Osteoblast (primary cell): ENCODE results near the gene MYEOV. TPM values are rescaled to one million over a fixed set of nuclear protein-coding genes. Genes with fewer than 3 reads are reported as not detected.

Source experiments
- DNase-seq: peaks from one replicate; pipeline ENCODE4 v3.0.0; 2011; ENCODE audit warnings: low spot score, mixed read lengths; ENCODE audit not compliant: insufficient read length; ENCODE audit errors: missing footprints
- H2AFZ ChIP-seq: 2 replicates; pipeline ENCODE4 v1.6.0; 2011; ENCODE audit warnings: mild to moderate bottlenecking, low read length
- H3K27ac ChIP-seq: 2 replicates; pipeline ENCODE4 v1.5.1; 2011; ENCODE audit warnings: mild to moderate bottlenecking, low read depth, low read length, moderate library complexity
- H3K27me3 ChIP-seq: 2 replicates; pipeline ENCODE4 v1.6.0; 2012; ENCODE audit warnings: mild to moderate bottlenecking, control low read depth, inconsistent platforms, low read length, moderate library complexity; ENCODE audit not compliant: insufficient read depth
- H3K36me3 ChIP-seq: 2 replicates; pipeline ENCODE4 v1.5.1; 2011; ENCODE audit warnings: mild to moderate bottlenecking, low read length, control low read depth, moderate library complexity; ENCODE audit not compliant: insufficient read depth
- H3K4me1 ChIP-seq: 2 replicates; pipeline ENCODE4 v1.5.1; 2011; ENCODE audit warnings: mild to moderate bottlenecking, low read length, control low read depth, moderate library complexity; ENCODE audit not compliant: insufficient read depth
- H3K4me2 ChIP-seq: 2 replicates; pipeline ENCODE4 v1.6.0; 2011; ENCODE audit warnings: mild to moderate bottlenecking, low read length; ENCODE audit not compliant: insufficient read depth
- H3K4me3 ChIP-seq: fragments of 200-600 bp; sonication (generic); 3 replicates; pipeline ENCODE4 v1.5.1; 2012; ENCODE audit warnings: mild to moderate bottlenecking, low read length, inconsistent platforms; ENCODE audit not compliant: insufficient read depth
- H3K79me2 ChIP-seq: 2 replicates; pipeline ENCODE4 v1.6.0; 2012; ENCODE audit warnings: mild to moderate bottlenecking, low read length, control low read depth, inconsistent platforms; ENCODE audit not compliant: insufficient read depth
- H3K9me3 ChIP-seq: 2 replicates; pipeline ENCODE4 v1.5.1; 2011; ENCODE audit warnings: low read depth, low read length, control low read depth
- H4K20me1 ChIP-seq: 2 replicates; pipeline ENCODE4 v1.6.0; 2012; ENCODE audit warnings: mild to moderate bottlenecking, low read length, control low read depth; ENCODE audit not compliant: insufficient read depth
- total RNA-seq: library from RNA; depleted of rRNA; stranded (reverse); fragments of >200 nt; gene quantifications from 2 replicates; pipeline ENCODE4 v1.2.3, GENCODE V29; 2012
- TF ChIP-seq, protein P1 (sequence below): IDR thresholded peaks from 2 replicates; pipeline ENCODE4 v1.5.1; 2011; ENCODE audit warnings: mild to moderate bottlenecking, low read depth, low read length, moderate library complexity; ENCODE audit errors: extremely low read depth

Gene MYEOV
- total RNA-seq, 1 donor, result 1.4 TPM

- Histone ChIP-seq H3K4me2 (no peak overlapping the region), H3K9me3 (no peaks in the 10 kb centered on the region), H3K27ac (no peak overlapping the region), H4K20me1 (no peaks in the 10 kb centered on the region), H3K4me1 (peaks cover 8% of the 10 kb centered on the region), H3K27me3 (no peaks in the 10 kb centered on the region), H3K4me3 (no peak overlapping the region), H3K79me2 (peaks cover 12% of the 10 kb centered on the region), H2AFZ (no peak overlapping the region), H3K36me3 (no peaks in the 10 kb centered on the region)
- DNase-seq, result no peak
- TF ChIP-seq, protein P1, sequence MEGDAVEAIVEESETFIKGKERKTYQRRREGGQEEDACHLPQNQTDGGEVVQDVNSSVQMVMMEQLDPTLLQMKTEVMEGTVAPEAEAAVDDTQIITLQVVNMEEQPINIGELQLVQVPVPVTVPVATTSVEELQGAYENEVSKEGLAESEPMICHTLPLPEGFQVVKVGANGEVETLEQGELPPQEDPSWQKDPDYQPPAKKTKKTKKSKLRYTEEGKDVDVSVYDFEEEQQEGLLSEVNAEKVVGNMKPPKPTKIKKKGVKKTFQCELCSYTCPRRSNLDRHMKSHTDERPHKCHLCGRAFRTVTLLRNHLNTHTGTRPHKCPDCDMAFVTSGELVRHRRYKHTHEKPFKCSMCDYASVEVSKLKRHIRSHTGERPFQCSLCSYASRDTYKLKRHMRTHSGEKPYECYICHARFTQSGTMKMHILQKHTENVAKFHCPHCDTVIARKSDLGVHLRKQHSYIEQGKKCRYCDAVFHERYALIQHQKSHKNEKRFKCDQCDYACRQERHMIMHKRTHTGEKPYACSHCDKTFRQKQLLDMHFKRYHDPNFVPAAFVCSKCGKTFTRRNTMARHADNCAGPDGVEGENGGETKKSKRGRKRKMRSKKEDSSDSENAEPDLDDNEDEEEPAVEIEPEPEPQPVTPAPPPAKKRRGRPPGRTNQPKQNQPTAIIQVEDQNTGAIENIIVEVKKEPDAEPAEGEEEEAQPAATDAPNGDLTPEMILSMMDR, result no peak
These were observed 43.3 kb downstream of the MYEOV start for GRCh38 chr11:69337211-69337721.

DNA sequence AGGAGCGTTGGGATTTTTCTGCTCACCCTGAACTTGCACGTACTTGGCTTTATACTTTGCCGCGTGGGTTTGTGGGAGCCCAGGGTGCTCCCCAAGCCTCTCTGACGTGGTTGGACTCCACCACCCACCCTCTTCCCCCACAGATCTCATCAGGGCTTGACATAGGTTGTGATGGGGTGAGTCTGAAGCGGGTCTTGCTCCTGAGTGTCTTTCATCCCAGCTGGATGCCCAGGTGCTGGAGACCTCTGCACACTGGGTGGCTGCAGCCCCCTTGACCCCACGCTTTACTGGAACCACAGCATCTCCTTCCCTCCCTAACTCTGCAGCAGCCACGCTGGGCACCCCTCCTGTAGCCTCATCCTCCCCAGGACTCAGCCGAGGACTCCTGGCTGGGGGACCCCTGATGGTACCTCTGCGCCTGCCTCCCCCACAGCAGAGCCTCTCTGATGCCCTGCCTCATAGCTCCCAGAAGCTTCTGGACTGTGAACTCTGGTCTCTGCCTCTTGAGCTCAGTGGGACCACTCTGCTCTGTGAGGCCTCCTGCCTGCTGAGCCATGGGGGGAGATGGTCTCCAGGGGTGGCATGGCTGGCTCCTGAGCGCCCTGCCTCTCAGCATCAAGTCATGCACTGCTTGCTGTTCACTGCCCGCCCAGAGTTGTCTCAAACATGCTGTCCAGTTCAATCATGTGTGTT is 45.2 kb downstream of the MYEOV start:
- Histone ChIP-seq H3K36me3 (no peaks in the 10 kb centered on the region), H4K20me1 (no peaks in the 10 kb centered on the region), H3K4me2 (no peak overlapping the region), H3K27me3 (no peaks in the 10 kb centered on the region), H3K9me3 (no peaks in the 10 kb centered on the region), H3K4me1 (peaks cover 8% of the 10 kb centered on the region), H3K4me3 (no peak overlapping the region), H2AFZ (no peak overlapping the region), H3K27ac (no peak overlapping the region), H3K79me2 (peaks cover 2% of the 10 kb centered on the region)
- no peak for DNase-seq
- TF ChIP-seq, protein P1, result no peak

- DNase-seq, result no peak
- TF ChIP-seq, protein P1, result no peak
These were observed 46.1 kb downstream of the MYEOV start for GRCh38 chr11:69339983-69340565.

GRCh38 chr11:69342588-69343330 is 48.8 kb downstream of the MYEOV start:
- Histone ChIP-seq H3K4me3 (no peak overlapping the region), H3K9me3 (no peaks in the 10 kb centered on the region), H3K27me3 (no peaks in the 10 kb centered on the region), H3K4me2 (no peak overlapping the region), H3K27ac (no peak overlapping the region), H2AFZ (no peak overlapping the region), H3K36me3 (no peaks in the 10 kb centered on the region), H4K20me1 (no peaks in the 10 kb centered on the region), H3K79me2 (peaks cover 2% of the 10 kb centered on the region), H3K4me1 (peaks cover under 1% of the 10 kb centered on the region)
- DNase-seq, result no peak
- TF ChIP-seq, protein P1, result no peak

More at GRCh38 chr11:69339983-69340565, 46.1 kb downstream of the MYEOV start:
- H4K20me1 ChIP-seq, result no peaks in the 10 kb centered on the region
- H2AFZ ChIP-seq, result no peak overlapping the region
- no peaks in the 10 kb centered on the region for H3K27me3 ChIP-seq
- H3K4me3 ChIP-seq, result no peak overlapping the region
- H3K4me2 ChIP-seq, result no peak overlapping the region
- peaks cover 8% of the 10 kb centered on the region for H3K4me1 ChIP-seq
- no peaks in the 10 kb centered on the region for H3K9me3 ChIP-seq
- H3K36me3 ChIP-seq, result no peaks in the 10 kb centered on the region
- no peak overlapping the region for H3K27ac ChIP-seq
- peaks cover 2% of the 10 kb centered on the region for H3K79me2 ChIP-seq
